ENCODE measurements around the gene COL16A1. TPM values are rescaled to one million over a fixed set of nuclear protein-coding genes. Genes with fewer than 3 reads are reported as not detected.
A peak's percentile ranks its signal among the peaks of the same experiment; 100 is the strongest.

The COL16A1 gene
- total RNA-seq, 6 experiments from 2014 or later, result 74.1 to 100 (median 87.6) TPM

DNA sequence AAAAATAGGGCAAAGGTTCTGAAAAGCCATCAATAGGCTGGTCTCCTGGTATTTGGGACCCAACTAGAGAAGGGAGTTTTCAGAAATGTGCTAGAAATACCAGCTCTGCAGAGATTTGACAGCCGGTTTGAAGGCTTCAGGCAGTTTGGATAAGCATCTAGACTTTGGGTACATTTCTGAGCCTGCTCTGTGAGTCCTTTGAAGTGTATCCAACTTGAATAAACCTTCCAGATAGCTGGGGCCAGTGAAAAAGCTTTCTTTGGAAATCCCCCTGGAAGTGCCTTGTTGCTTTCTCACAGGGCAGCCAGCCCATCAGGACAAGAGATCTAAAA is 52.8 kb downstream of the COL16A1 start:
- H3K36me3 Mint-ChIP-seq (ENCODE audit: low read depth), result peaks cover 20% of the 10 kb centered on the region
- H3K4me3 Mint-ChIP-seq, result no peak overlapping the region
- no peak for DNase-seq
- TF ChIP-seq, protein P1, sequence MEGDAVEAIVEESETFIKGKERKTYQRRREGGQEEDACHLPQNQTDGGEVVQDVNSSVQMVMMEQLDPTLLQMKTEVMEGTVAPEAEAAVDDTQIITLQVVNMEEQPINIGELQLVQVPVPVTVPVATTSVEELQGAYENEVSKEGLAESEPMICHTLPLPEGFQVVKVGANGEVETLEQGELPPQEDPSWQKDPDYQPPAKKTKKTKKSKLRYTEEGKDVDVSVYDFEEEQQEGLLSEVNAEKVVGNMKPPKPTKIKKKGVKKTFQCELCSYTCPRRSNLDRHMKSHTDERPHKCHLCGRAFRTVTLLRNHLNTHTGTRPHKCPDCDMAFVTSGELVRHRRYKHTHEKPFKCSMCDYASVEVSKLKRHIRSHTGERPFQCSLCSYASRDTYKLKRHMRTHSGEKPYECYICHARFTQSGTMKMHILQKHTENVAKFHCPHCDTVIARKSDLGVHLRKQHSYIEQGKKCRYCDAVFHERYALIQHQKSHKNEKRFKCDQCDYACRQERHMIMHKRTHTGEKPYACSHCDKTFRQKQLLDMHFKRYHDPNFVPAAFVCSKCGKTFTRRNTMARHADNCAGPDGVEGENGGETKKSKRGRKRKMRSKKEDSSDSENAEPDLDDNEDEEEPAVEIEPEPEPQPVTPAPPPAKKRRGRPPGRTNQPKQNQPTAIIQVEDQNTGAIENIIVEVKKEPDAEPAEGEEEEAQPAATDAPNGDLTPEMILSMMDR (IDR thresholded peaks at IDR 0.05), result no peak
- peaks cover 3% of the 10 kb centered on the region; the same call in 1 of the 2 replicates for H3K27me3 Mint-ChIP-seq (ENCODE audit: insufficient read depth)
- peaks cover 32% of the 10 kb centered on the region for H3K4me1 Mint-ChIP-seq (ENCODE audit: low read depth)
- no peak overlapping the region for H3K27ac Mint-ChIP-seq
- no peaks in the 10 kb centered on the region for H3K9me3 Mint-ChIP-seq

DNA sequence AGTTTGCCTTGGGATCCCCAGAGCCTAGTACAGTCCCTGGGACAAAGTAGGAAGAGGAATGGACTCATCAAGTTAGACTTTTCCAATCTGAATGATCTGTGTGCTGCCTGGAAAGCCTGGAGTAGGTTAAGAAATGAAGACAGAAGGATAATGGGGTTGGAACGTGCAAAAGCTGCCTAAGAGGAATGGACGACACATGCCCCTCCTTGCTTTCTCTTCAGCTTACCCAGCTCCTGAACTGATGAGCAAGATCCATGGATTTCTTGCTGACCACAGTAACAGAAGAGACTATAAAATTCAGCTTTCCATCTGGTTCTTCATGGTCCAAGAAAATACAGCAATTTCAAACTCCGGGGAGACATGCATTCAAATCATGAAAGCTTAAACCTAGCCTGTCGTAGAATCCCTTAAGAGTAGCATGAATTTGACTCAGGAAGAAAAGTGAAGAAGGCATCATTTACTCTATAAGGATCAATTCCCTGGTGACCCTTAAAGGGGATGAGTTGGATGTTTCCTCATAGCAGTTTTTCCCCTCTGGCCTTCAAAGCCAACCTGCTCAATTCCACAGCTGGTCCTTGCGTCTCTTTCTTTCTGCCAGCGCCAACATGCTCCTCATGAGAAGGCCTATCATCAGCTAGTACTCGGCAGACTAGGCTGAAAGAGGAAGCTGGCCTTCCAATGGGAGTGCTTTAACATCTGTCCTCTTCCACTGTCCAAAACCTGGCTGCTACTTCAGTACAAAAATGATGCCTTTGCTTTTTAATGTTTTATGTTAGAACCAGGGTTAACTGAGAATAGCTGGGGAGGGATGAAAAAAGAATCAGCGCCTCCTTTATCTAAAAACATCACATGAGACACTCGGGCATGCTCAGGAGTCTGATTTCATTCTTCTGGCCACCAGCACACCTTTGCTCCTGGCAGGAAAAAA is 53.4 kb downstream of the COL16A1 start:
- H3K27ac Mint-ChIP-seq, result no peak overlapping the region; the same call in 1 of the 2 replicates
- TF ChIP-seq, protein P1 (IDR thresholded peaks at IDR 0.05), result no peak
- H3K27me3 Mint-ChIP-seq (ENCODE audit: insufficient read depth), result peaks cover 3% of the 10 kb centered on the region; the same call in 1 of the 2 replicates

DNA sequence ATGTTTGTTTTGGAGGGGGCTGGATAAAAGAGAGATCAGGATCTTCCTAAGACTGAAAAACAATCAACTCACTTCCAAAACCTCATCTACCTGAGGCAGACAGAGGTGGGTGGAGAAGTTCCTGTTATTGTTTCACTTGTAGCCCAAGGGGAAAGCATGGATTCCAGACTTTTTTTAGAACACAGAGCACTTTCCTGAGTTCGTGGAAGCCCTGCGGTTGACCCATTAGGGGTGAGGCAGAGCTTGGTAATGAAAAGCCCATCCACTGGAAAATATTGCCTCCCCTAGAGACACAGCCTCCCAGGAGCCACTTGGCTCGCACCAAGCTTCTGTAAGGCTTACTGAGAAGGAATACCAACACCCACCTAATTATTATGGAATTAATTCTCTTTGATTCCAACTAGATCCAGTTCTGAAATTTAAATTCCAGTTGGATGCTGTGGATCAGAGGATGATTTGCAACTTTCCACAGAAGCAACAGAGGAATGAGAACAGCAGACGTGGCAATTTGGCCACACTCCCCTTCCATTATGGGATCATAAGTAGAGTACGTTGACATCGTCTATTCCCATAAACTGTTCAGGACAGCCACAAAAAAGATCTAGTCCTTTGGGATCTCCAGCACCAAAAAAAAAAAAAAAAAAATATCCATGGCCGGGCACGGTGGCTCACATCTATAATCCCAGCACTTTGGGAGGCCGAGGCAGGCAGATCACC is 55.0 kb downstream of the COL16A1 start:
- peaks cover 3% of the 10 kb centered on the region; the same call in 1 of the 2 replicates for H3K27me3 Mint-ChIP-seq (ENCODE audit: insufficient read depth)
- DNase-seq, result no peak
- no peak overlapping the region for H3K4me3 Mint-ChIP-seq
- H3K36me3 Mint-ChIP-seq (ENCODE audit: low read depth), result peaks cover 13% of the 10 kb centered on the region
- H3K4me1 Mint-ChIP-seq (ENCODE audit: low read depth), result peaks cover 47% of the 10 kb centered on the region
- H3K27ac Mint-ChIP-seq, result peak overlapping the region; percentile 30; the same call in 1 of the 2 replicates
- TF ChIP-seq, protein P1 (IDR thresholded peaks at IDR 0.05), result no peak
- H3K9me3 Mint-ChIP-seq, result no peaks in the 10 kb centered on the region

More for the DNA sequence above, 53.4 kb downstream of the COL16A1 start:
- no peaks in the 10 kb centered on the region for H3K9me3 Mint-ChIP-seq
- no peak for DNase-seq
- H3K4me1 Mint-ChIP-seq (ENCODE audit: low read depth), result peaks cover 39% of the 10 kb centered on the region
- H3K36me3 Mint-ChIP-seq (ENCODE audit: low read depth), result peaks cover 14% of the 10 kb centered on the region
- H3K4me3 Mint-ChIP-seq, result no peak overlapping the region

DNA sequence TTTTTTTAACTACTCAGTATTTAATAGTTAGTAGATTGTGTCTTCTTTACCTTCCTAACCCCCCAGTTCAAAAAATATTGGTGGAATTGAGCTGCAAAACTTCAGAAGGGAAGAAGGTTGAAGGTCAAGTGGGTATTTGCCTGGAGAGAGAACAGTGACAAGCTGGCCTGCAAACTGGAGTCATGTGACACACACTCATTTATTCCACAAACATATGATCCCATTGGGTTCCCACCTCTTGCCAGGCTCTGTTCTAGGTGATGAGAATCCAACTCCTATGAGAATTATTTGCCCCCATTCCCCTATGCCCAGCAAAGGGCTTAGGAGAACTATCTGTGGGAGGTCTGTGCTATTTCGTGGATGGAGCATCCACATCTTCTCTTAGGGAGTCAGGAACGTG is 55.6 kb downstream of the COL16A1 start:
- peaks cover 3% of the 10 kb centered on the region; the same call in 1 of the 2 replicates for H3K27me3 Mint-ChIP-seq (ENCODE audit: insufficient read depth)

DNA sequence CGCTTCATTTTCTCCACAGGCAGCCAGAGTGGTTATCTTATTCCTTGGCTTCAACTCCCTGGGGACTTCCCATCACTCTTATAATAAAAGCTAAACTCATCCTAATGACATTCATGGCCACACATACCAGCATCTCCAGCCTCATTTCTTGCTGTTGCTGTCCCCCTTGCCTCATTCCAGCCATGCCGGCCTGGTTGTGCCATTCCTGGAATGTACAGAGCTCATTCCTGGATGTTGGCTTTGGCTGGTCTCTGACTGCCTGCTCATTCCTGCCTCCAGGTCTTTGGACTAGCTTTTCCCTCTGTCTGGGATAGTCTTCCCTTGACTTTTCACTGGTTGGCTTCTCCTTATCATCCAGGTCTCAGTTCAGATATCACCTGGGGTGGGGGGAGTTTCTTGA is 56.7 kb downstream of the COL16A1 start:
- Mint-ChIP-seq H3K36me3 (ENCODE audit: low read depth) (no peaks in the 10 kb centered on the region), H3K4me1 (ENCODE audit: low read depth) (peaks cover 53% of the 10 kb centered on the region), H3K27me3 (ENCODE audit: insufficient read depth) (peaks cover 3% of the 10 kb centered on the region; the same call in 1 of the 2 replicates), H3K27ac (peak overlapping the region; percentile 100), H3K9me3 (no peaks in the 10 kb centered on the region), H3K4me3 (peak overlapping the region; percentile 97)
- peak; percentile 61 for DNase-seq
- TF ChIP-seq, protein P1 (IDR thresholded peaks at IDR 0.05), result no peak

More for the DNA sequence above, 55.6 kb downstream of the COL16A1 start:
- H3K9me3 Mint-ChIP-seq, result no peaks in the 10 kb centered on the region
- no peak overlapping the region for H3K27ac Mint-ChIP-seq
- TF ChIP-seq, protein P1 (IDR thresholded peaks at IDR 0.05), result no peak
- peaks cover 7% of the 10 kb centered on the region; the same call in 1 of the 2 replicates for H3K36me3 Mint-ChIP-seq (ENCODE audit: low read depth)
- H3K4me1 Mint-ChIP-seq (ENCODE audit: low read depth), result peaks cover 53% of the 10 kb centered on the region
- DNase-seq, result no peak
- no peak overlapping the region for H3K4me3 Mint-ChIP-seq
